H9 (cell line): ENCODE data around the gene SUCLG1. TPM values are rescaled to one million over a fixed set of nuclear protein-coding genes. Genes with fewer than 3 reads are reported as not detected.
"Not testable (repeated sequence)": the region's sequence is repeated elsewhere in the genome, so short reads cannot be mapped to it uniquely, and the experiment has no call there.

Experiments used
- DNase-seq: peaks from one replicate; pipeline ENCODE4 v3.0.0-alpha.2; 2017
- H2AFZ ChIP-seq: one replicate; pipeline ENCODE4 v1.6.1; 2013; ENCODE audit warnings: mild to moderate bottlenecking, low read length, control low read depth, moderate library complexity
- H2AK5ac ChIP-seq: 2 replicates; pipeline ENCODE4 v1.6.1; 2013; ENCODE audit warnings: low read length, control low read depth, mixed read lengths; ENCODE audit not compliant: insufficient read length
- H2BK120ac ChIP-seq: one replicate; pipeline ENCODE4 v1.6.1; 2013; ENCODE audit warnings: low read depth, mild to moderate bottlenecking, low read length, control low read depth, inconsistent platforms; ENCODE audit not compliant: poor library complexity, severe bottlenecking
- H2BK12ac ChIP-seq: 2 replicates; pipeline ENCODE4 v1.6.1; 2013; ENCODE audit warnings: low read length, control low read depth, mixed read lengths, low read depth; ENCODE audit not compliant: insufficient read length
- H2BK15ac ChIP-seq: 2 replicates; pipeline ENCODE4 v1.6.1; 2013; ENCODE audit warnings: low read depth, low read length, control low read depth
- H2BK20ac ChIP-seq: one replicate; pipeline ENCODE4 v1.6.1; 2013; ENCODE audit warnings: low read depth, mild to moderate bottlenecking, low read length, control low read depth, inconsistent platforms; ENCODE audit not compliant: poor library complexity, severe bottlenecking
- H2BK5ac ChIP-seq: 2 replicates; pipeline ENCODE4 v1.6.1; 2013; ENCODE audit warnings: low read length, control low read depth, mixed read lengths; ENCODE audit not compliant: insufficient read length
- H3K14ac ChIP-seq: 2 replicates; pipeline ENCODE4 v1.6.1; 2013; ENCODE audit warnings: low read length, control low read depth; ENCODE audit not compliant: insufficient read depth
- H3K18ac ChIP-seq: 2 replicates; pipeline ENCODE4 v1.6.1; 2013; ENCODE audit warnings: low read depth, mild to moderate bottlenecking, mixed read lengths, low read length, control low read depth; ENCODE audit not compliant: insufficient read length
- H3K23ac ChIP-seq: 2 replicates; pipeline ENCODE4 v1.6.1; 2013; ENCODE audit warnings: low read length, control low read depth, mixed read lengths, low read depth; ENCODE audit not compliant: insufficient read length
- H3K23me2 ChIP-seq: 2 replicates; pipeline ENCODE4 v1.6.1; 2013; ENCODE audit warnings: low read depth, mild to moderate bottlenecking, mixed read lengths, low read length, control low read depth; ENCODE audit not compliant: insufficient read length, poor library complexity, severe bottlenecking
- H3K27ac ChIP-seq: 2 replicates; pipeline ENCODE4 v1.5.1; 2013; ENCODE audit warnings: low read length, control low read depth, mixed read lengths, low read depth; ENCODE audit not compliant: insufficient read length
- H3K27me3 ChIP-seq: 2 replicates; pipeline ENCODE4 v1.6.1; 2013; ENCODE audit warnings: low read length, control low read depth, inconsistent platforms; ENCODE audit not compliant: insufficient read depth
- H3K4ac ChIP-seq: 2 replicates; pipeline ENCODE4 v1.6.1; 2013; ENCODE audit warnings: low read depth, mild to moderate bottlenecking, control low read depth, inconsistent platforms, low read length, moderate library complexity
- H3K4me1 ChIP-seq: 2 replicates; pipeline ENCODE4 v1.6.1; 2013; ENCODE audit warnings: low read length, control low read depth, inconsistent platforms; ENCODE audit not compliant: insufficient read depth
- H3K4me2 ChIP-seq: 2 replicates; pipeline ENCODE4 v1.6.1; 2013; ENCODE audit warnings: low read length, control low read depth, mixed read lengths; ENCODE audit not compliant: insufficient read length, insufficient read depth
- H3K56ac ChIP-seq: 2 replicates; pipeline ENCODE4 v1.6.1; 2013; ENCODE audit warnings: low read depth, mild to moderate bottlenecking, mixed read lengths, low read length, control low read depth; ENCODE audit not compliant: insufficient read length
- H3K79me1 ChIP-seq: 2 replicates; pipeline ENCODE4 v1.6.1; 2013; ENCODE audit warnings: low read depth, mild to moderate bottlenecking, moderate library complexity, low read length, control low read depth, inconsistent platforms; ENCODE audit not compliant: insufficient read depth, poor library complexity, severe bottlenecking
- H3K79me2 ChIP-seq: 2 replicates; pipeline ENCODE4 v1.6.1; 2013; ENCODE audit warnings: low read length, control low read depth, inconsistent platforms; ENCODE audit not compliant: insufficient read depth
- H3K9ac ChIP-seq: 2 replicates; pipeline ENCODE4 v1.6.1; 2013; ENCODE audit warnings: low read length, control low read depth, mixed read lengths; ENCODE audit not compliant: insufficient read length; ENCODE audit errors: extremely low read depth
- H3K9me3 ChIP-seq: one replicate; pipeline ENCODE4 v1.6.1; 2013; ENCODE audit warnings: low read depth, low read length, inconsistent platforms; ENCODE audit not compliant: control insufficient read depth
- H3T11ph ChIP-seq: one replicate; pipeline ENCODE4 v1.6.1; 2013; ENCODE audit warnings: mild to moderate bottlenecking, low read length, control low read depth, inconsistent platforms
- H4K20me1 ChIP-seq: one replicate; pipeline ENCODE4 v1.6.1; 2013; ENCODE audit not compliant: control insufficient read depth, insufficient read length, insufficient read depth
- H4K5ac ChIP-seq: 2 replicates; pipeline ENCODE4 v1.6.1; 2013; ENCODE audit warnings: low read depth, mild to moderate bottlenecking, mixed read lengths, low read length, control low read depth; ENCODE audit not compliant: insufficient read length
- H4K8ac ChIP-seq: replicated peaks from 2 replicates; pipeline ENCODE4 v1.6.1; 2013; ENCODE audit warnings: low read length, control low read depth, mixed read lengths, low read depth; ENCODE audit not compliant: insufficient read length
- H4K91ac ChIP-seq: 2 replicates; pipeline ENCODE4 v1.6.1; 2013; ENCODE audit warnings: low read depth, mild to moderate bottlenecking, moderate library complexity, mixed read lengths, low read length, control low read depth; ENCODE audit not compliant: insufficient read length
- H3K27ac Mint-ChIP-seq, 3 experiments: 2 replicates in 2 of 3; 3 replicates in 1 of 3; pipeline ENCODE4 v1.8.0; 2020 to 2021; ENCODE audit warnings: mixed read lengths in 3 of 3, mild to moderate bottlenecking in 1 of 3, moderate library complexity in 1 of 3
- H3K27me3 Mint-ChIP-seq: 2 replicates; pipeline ENCODE4 v1.8.0; 2021; ENCODE audit warnings: low read depth, mild to moderate bottlenecking, moderate library complexity, mixed read lengths
- H3K36me3 Mint-ChIP-seq, 3 experiments: 2 replicates in 2 of 3; 3 replicates in 1 of 3; pipeline ENCODE4 v1.8.0; 2020 to 2021; ENCODE audit warnings: low read depth in 3 of 3, mixed read lengths in 3 of 3; ENCODE audit not compliant: insufficient read depth in 1 of 3
- H3K4me1 Mint-ChIP-seq, 2 experiments: 2 replicates each; pipeline ENCODE4 v1.8.0; 2020; ENCODE audit warnings: mixed read lengths in 2 of 2
- H3K4me3 Mint-ChIP-seq, 2 experiments: 2 replicates in 1 of 2; 3 replicates in 1 of 2; pipeline ENCODE4 v1.8.0; 2020 to 2021; ENCODE audit warnings: mild to moderate bottlenecking in 2 of 2, mixed read lengths in 2 of 2, moderate library complexity in 1 of 2
- H3K9me3 Mint-ChIP-seq, 2 experiments: 2 replicates in 1 of 2; 3 replicates in 1 of 2; pipeline ENCODE4 v1.8.0; 2020; ENCODE audit warnings: mild to moderate bottlenecking in 2 of 2, mixed read lengths in 2 of 2, moderate library complexity in 1 of 2
- WGBS: extraction: QIAGEN DNeasy Blood & Tissue Kit; methylation state at CpG from one replicate; pipeline ENCODE4 v1.1.7; 2013; ENCODE audit warnings: missing lambda C conversion rate, low lambda C conversion rate, mixed read lengths; ENCODE audit not compliant: insufficient read length; ENCODE audit errors: extremely low coverage; 5-methylcytosine and 5-hydroxymethylcytosine counted together
- total RNA-seq: library from RNA; stranded (reverse); gene quantifications from 2 replicates; pipeline ENCODE4 v1.2.1, GENCODE V29; 2021

SUCLG1 gene
- total RNA-seq, 1 experiment from 2014 or later = 40.0 TPM

GRCh38 chr2:84399839-84400238 is 59.2 kb downstream of the SUCLG1 start:
- not testable (repeated sequence) for H3K56ac ChIP-seq, H2BK20ac ChIP-seq, H4K20me1 ChIP-seq, H3K79me1 ChIP-seq, H3K4ac ChIP-seq, H3K14ac ChIP-seq, H3K4me1 ChIP-seq, H2BK5ac ChIP-seq, H3K27ac ChIP-seq, H3T11ph ChIP-seq, H2AK5ac ChIP-seq, H3K36me3 Mint-ChIP-seq, H3K9ac ChIP-seq, H4K91ac ChIP-seq, H2BK120ac ChIP-seq, H4K5ac ChIP-seq, H3K9me3 Mint-ChIP-seq, H2BK15ac ChIP-seq, H3K4me1 Mint-ChIP-seq, DNase-seq, H3K27me3 Mint-ChIP-seq, H3K27ac Mint-ChIP-seq, H4K8ac ChIP-seq, H3K18ac ChIP-seq, H3K23ac ChIP-seq, H3K9me3 ChIP-seq, H2AFZ ChIP-seq, H3K27me3 ChIP-seq, H3K23me2 ChIP-seq, H3K4me2 ChIP-seq, H2BK12ac ChIP-seq, H3K4me3 Mint-ChIP-seq, H3K79me2 ChIP-seq
- WGBS = no CpG with 5 or more reads among the region's 1 CpG
